HG03060 (cell line): ENCODE measurements around the gene FGF6.

Experiments
- ATAC-seq: cut with Tn5 transposase; IDR thresholded peaks from one replicate; pipeline ENCODE4 v1.9.1; 2021; ENCODE audit warnings: low read depth, moderate number of reproducible peaks; ENCODE audit not compliant: unreplicated experiment

FGF6 gene

GRCh38 chr12:4448371-4448940, 2.8 kb upstream of the FGF6 start:
- ATAC-seq = no peak

- ATAC-seq = no peak
Observed at GRCh38 chr12:4447151-4447550, 1.5 kb upstream of the FGF6 start.

- ATAC-seq = no peak
Observed at GRCh38 chr12:4446335-4446734, 720 bp upstream of the FGF6 start.

- no peak for ATAC-seq
Observed at GRCh38 chr12:4444031-4444430, 1.6 kb downstream of the FGF6 start.

- ATAC-seq = no peak
Observed at GRCh38 chr12:4443616-4444015, 2.0 kb downstream of the FGF6 start.

GRCh38 chr12:4441355-4442335, 4.0 kb downstream of the FGF6 start:
- no peak for ATAC-seq

GRCh38 chr12:4440187-4440941, 5.3 kb downstream of the FGF6 start:
- no peak for ATAC-seq

GRCh38 chr12:4439736-4440135, 5.9 kb downstream of the FGF6 start:
- no peak for ATAC-seq

- ATAC-seq = no peak
Observed at GRCh38 chr12:4438834-4439596, 6.6 kb downstream of the FGF6 start.

GRCh38 chr12:4435537-4435936, 10.1 kb downstream of the FGF6 start:
- ATAC-seq = no peak

- no peak for ATAC-seq
Observed at GRCh38 chr12:4434706-4435425, 10.7 kb downstream of the FGF6 start.

- no peak for ATAC-seq
Observed at GRCh38 chr12:4434301-4434700, 11.3 kb downstream of the FGF6 start.

- ATAC-seq = no peak
Observed at GRCh38 chr12:4433745-4434058, 11.9 kb downstream of the FGF6 start.

- ATAC-seq = no peak
Observed at GRCh38 chr12:4432878-4433744, 12.5 kb downstream of the FGF6 start.

GRCh38 chr12:4431866-4432265, 13.7 kb downstream of the FGF6 start:
- no peak for ATAC-seq

GRCh38 chr12:4431436-4431835, 14.2 kb downstream of the FGF6 start:
- no peak for ATAC-seq

GRCh38 chr12:4424422-4424821, 21.2 kb downstream of the FGF6 start:
- no peak for ATAC-seq

GRCh38 chr12:4423528-4424195, 22.0 kb downstream of the FGF6 start:
- no peak for ATAC-seq

- ATAC-seq = no peak
Observed at GRCh38 chr12:4422985-4423384, 22.6 kb downstream of the FGF6 start.
